Colon (tissue), 2 donors: ENCODE data around the gene RNF223.
"Not testable (repeated sequence)": the region's sequence is repeated elsewhere in the genome, so short reads cannot be mapped to it uniquely, and the experiment has no call there.

Source experiments
- FAIRE-seq: peaks from 2 replicates; lab custom pipeline; 2012; peaks lifted over from hg19 to GRCh38; lab: Jason Lieb, UNC
- donor health status: control.
- donor health status: control.

Gene RNF223

DNA sequence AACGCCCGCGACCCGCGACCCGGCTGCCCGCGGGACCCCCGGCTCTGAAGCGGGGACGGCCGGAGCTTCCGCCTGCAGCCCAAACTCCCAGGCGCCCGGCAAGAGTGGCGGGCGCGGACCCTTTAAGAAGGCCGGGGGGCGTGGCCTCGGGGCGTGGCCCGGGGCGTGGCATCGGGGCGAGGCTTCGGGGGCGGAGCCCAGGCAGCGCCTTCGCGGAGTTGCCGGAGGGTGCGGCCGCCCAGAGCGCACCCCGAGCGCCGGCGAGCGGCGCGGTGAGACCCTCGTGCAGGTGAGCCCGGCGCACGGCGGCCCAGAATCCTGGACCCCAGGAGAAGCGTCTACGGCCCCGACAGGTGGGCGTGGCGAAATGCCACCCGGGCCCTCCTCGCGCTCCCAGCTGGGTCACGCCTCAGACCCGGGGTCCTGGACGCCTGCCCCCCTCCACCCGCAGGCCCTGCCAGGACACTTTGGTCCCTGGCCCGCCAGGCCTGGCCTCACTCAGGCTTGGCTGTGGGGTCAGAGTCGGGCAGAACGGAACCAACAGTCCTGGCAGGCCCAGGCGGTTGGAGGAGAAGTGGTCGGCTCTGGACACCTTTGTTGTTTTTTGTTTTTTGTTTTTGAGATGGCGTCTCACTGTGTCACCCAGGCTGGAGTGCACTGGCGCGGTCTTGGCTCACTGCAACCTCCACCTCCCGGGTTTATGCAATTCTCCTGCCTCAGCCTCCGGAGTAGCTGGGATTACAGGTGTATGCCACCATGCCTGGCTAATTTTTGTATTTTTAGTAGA lies 14.4 kb downstream of the RNF223 start:
- FAIRE-seq = no peak

DNA sequence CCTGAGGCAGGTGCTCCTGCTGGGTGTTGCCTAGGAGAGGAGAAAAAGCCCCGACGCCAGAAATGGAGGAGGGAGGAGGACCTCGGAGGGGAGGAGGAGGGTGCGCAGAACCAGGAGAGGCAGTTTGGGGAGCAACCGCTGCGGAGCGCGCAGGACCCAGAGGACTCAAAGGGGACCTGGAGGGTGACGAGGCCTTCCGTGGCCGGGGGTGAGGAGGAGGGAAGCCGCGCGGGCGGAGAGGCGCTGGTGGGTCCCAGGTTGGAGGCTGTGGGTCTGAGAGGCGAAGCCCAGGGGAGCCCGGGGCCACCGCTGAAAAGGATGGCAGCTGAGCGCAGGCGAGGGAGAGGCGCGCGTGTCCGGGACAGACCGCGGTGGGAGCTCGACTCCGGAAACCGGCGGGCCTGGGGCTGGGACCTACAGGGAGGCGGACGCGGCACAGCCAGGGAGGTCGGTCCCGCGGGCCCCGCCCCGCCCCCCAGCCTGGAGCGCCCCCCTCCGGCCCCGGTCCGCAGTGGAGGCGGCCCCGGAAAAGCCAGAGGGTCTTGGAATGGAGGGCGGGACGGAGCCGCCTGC lies 15.1 kb downstream of the RNF223 start:
- FAIRE-seq = no peak

DNA sequence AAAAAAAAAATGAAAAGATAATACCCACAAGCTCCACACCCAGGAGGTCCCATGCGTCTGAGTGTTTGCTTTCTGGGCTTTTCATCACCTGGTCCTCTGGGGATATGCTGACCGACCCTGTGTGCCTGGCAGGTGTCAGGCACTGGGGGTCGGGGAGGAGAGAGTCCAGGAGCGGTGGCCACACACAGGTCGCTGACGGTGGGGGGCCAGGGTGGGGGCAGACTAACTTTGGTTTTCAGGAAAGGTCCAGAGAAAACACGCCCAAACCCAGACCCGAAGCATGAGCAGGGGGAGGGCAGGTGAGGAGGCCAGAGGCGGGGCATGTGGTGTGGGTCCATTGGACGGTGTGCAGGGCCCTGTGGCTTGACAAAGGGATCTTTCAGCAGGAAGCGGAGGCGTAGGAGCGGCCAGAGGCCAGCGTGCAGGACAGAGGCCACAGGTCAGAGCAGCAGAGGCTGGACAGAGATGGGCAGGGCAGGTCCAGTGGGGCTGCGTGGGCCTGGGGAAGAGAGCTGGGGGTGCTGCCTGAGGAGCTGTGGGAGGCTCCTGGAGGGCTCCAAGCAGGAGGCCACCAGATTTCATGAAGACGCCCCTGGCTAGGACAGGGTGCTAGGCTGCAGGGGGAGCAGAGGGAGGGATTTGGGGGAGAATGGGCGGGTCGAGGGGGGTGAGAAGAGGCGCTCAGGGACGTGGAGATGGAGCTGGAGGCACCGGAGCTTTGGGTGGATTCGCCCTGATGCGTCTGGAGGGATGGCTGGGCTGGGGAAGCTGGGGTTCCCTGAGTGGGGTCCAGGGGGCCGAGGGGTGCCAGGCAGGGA lies 15.8 kb downstream of the RNF223 start:
- FAIRE-seq = no peak

DNA sequence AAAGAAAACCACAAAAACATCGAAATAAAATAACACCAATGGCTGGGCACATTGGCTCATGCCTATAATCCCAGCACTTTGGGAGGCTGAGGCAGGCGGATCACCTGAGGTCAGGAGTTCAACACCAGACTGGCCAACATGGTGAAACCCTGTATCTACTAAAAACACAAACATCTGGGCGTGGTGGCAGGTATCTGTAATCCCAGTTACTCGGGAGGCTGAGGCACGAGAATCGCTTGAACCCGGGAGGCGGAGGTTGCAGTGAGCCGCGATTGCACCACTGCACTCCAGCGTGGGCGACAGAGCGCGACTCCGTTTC lies 16.4 kb downstream of the RNF223 start:
- not testable (repeated sequence) for FAIRE-seq

DNA sequence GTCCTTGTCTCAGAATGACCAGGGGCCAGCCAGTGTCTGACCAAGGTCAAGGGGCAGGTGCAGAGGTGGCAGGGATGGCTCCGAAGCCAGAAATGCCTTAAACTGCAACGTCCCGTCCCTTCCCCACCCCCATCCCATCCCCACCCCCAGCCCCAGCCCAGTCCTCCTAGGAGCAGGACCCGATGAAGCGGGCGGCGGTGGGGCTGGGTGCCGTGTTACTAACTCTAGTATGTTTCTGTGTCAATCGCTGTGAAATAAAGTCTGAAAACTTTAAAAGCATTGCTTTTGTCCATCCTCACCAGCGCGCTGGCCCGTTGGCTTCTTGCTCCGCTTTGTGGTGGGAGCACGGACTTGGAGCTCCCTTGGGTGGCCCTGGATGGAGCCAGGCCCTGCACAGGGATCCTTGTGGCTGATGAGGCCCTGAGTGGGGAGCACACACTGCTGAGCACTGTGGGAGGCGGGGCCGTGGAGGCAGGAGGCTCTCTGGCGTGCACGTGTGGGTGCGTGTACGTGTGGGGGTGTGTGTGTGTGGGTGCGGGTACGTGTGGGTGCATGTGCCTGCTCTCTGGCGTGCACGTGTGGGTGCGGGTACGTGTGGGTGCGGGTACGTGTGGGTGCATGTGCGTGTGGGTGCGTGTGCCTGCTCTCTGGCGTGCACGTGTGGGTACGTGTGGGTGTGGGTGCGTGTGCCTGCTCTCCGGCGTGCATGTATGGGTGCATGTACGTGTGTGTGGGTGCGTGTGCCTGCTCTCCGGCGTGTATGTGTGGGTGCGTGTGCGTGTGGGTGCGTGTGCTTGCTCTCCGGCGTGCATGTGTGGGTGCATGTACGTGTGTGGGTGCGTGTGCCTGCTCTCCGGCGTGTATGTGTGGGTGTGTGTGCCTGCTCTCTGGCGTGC lies 18.0 kb downstream of the RNF223 start:
- no peak for FAIRE-seq

DNA sequence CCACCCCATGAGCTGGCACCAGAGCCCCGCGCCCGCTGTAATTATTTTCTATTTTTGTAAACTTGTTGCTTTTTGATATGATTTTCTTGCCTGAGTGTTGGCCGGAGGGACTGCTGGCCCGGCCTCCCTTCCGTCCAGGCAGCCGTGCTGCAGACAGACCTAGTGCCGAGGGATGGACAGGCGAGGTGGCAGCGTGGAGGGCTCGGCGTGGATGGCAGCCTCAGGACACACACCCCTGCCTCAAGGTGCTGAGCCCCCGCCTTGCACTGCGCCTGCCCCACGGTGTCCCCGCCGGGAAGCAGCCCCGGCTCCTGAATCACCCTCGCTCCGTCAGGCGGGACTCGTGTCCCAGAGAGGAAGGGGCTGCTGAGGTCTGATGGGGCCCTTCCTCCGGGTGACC lies 19.1 kb downstream of the RNF223 start:
- FAIRE-seq = no peak

DNA sequence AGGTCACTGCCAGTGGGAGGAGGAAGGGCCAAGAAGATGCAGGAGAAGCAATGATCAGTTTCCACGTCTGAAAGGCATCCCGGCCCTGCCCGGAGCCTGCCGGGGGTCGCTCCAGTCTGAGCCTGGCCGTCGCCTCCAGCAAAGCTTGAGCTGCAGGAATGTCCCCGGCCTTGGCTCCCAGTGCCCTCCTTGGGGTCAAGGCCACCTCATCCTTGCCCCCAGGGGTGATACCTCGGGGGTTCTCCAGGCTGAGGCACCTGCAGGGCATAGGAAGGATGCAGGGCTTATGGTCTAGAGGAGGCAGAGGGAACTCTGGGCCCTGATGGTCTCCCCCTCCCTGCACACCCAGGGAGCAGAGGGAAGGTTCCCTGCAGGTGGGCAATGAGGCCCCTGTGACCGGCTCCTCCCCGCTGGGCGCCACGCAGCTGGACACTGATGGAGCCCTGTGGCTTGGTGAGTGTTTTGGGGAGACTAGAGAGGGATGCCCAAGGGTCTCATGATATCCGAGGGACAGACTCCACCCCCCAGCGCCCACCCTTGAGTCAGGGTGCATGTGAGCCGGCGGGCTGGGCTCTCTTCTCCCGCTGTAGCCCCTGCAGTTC lies 19.9 kb downstream of the RNF223 start:
- FAIRE-seq = no peak

DNA sequence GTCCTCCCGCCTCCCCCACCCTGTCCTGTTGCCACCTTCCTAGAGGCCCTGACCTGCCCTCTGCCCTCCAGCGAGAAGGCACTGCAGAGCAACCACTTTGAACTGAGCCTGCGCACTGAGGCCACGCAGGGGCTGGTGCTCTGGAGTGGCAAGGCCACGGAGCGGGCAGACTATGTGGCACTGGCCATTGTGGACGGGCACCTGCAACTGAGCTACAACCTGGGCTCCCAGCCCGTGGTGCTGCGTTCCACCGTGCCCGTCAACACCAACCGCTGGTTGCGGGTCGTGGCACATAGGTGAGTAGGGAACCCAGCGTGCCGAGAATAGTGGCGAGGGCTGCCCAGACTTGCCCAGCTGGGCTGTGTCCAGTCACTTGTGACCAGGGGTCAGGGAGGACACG lies 20.4 kb downstream of the RNF223 start:
- FAIRE-seq = no peak

DNA sequence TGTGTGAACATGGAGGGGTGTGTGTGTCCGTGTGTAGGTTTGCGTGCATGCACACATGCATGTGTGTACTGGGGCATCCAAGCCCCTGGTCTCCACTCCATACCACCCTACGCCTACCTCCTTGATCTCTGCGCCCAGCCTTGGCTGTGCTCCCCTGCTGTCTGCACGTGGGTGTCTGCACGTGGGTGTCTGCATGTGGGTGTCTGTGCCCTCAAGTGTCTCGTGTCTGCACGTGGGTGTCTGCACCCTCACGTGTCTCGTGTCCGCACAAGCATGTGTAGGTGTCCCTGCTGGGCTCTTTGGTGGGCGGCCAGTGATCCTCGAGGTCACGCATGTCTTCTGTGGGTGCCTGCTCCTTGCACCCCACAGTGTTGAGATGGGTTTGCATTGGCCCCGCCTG lies 21.1 kb downstream of the RNF223 start:
- FAIRE-seq = no peak

DNA sequence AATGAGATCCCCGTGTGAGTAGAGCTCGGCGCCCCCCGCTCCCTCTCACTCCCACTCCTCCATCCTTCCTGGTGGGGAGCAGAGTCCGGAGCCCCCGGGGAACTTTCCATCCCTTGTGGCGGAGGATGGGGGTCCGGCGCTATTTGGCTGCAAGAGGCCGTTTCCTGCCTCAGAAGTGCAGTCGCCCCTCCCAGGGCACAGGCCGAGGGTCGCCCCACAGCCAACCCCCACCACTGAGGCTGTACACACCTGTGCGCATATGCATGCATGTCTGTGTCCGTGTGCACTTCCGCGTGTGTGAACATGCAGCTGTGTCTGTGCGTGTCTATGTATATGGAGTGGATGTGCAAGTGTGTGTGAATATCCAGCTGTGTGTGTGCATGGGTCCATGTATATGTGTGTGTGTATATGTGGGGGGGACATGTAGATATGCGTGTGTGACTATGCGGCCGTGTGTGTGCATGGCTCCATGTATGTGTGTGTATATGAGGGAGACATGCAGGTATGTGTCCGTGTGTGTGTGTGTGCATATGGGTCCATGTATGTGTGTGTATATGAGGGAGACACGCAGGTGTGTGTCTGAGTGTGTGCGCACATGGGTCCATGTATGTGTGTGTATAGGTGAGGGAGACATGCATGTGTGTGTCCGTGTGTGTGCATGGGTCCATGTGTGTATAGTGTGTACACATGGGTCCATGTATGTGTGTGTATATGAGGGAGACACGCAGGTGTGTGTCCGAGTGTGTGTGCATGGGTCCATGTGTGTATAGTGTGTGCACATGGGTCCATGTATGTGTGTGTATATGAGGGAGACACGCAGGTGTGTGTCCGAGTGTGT lies 21.9 kb downstream of the RNF223 start:
- no peak for FAIRE-seq

DNA sequence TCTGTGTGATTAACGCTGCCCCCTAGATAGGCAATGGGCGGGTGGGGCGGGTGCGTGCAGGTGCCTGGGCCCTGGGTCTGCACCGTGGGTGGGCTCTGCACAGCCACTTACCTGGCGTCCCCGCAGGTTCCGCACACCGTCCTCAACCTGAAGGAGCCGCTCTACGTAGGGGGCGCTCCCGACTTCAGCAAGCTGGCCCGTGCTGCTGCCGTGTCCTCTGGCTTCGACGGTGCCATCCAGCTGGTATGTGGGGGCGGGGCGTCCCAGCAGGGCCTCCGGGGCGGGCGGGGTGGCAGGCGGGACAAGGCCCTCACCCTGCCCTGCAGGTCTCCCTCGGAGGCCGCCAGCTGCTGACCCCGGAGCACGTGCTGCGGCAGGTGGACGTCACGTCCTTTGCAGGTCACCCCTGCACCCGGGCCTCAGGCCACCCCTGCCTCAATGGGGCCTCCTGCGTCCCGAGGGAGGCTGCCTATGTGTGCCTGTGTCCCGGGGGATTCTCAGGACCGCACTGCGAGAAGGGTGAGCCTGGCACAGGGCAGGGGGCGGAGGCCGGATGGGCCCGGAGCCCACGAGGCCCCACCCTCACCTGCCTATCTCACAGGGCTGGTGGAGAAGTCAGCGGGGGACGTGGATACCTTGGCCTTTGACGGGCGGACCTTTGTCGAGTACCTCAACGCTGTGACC lies 22.8 kb downstream of the RNF223 start:
- FAIRE-seq = no peak

DNA sequence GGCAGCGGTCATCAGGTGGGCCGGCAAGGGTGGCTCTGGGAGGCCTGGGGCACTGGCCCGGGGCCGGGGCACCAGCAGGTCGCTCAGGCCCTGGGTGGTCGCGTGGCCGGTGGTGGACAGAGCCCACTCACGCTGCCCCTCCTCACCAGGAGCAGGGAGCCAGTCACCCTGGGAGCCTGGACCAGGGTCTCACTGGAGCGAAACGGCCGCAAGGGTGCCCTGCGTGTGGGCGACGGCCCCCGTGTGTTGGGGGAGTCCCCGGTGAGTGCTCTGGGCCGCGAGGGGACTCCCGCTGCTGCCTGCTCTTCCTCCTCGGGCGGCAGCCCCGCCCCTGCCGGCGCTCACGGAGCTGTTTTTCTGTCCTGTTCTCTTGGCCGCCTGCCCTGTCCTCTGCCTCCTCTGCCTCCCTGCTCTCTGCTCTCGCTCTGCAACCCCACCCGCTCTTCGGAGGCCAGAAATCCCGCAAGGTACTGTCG lies 23.5 kb downstream of the RNF223 start:
- no peak for FAIRE-seq

DNA sequence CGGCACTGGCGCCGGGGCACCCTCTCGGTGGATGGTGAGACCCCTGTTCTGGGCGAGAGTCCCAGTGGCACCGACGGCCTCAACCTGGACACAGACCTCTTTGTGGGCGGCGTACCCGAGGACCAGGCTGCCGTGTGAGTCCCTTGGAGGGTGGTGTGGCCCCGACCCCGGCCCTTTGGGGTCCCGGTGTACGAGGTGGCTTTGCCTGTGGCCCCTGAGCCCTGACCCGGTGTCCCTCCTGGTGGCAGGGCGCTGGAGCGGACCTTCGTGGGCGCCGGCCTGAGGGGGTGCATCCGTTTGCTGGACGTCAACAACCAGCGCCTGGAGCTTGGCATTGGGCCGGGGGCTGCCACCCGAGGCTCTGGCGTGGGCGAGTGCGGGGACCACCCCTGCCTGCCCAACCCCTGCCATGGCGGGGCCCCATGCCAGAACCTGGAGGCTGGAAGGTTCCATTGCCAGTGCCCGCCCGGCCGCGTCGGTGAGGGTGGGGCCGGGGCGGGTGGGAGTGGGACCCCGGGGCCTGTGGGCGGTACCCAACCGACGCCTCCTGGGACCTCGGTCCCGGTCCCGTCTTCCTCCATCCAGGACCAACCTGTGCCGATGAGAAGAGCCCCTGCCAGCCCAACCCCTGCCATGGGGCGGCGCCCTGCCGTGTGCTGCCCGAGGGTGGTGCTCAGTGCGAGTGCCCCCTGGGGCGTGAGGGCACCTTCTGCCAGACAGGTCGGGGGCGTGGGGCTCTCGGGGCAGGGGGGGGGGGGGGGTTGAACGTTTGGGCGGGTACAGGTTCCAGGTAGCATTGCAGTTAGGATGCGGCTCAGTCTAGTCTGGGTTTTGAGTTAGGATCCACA lies 24.6 kb downstream of the RNF223 start:
- FAIRE-seq = no peak

DNA sequence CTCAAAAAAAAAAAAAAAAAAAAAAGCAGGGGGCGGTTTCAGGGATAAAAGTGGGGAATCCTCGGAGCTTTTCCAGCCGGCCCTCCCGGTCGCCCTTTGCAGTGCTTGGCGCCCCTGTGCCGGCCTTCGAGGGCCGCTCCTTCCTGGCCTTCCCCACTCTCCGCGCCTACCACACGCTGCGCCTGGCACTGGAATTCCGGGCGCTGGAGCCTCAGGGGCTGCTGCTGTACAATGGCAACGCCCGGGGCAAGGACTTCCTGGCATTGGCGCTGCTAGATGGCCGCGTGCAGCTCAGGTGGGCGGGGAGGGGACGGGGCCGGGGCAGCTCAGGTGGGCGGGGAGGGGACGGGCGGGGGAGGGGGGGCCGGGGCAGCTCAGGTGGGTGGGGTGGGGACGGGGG lies 25.3 kb downstream of the RNF223 start:
- no peak for FAIRE-seq

DNA sequence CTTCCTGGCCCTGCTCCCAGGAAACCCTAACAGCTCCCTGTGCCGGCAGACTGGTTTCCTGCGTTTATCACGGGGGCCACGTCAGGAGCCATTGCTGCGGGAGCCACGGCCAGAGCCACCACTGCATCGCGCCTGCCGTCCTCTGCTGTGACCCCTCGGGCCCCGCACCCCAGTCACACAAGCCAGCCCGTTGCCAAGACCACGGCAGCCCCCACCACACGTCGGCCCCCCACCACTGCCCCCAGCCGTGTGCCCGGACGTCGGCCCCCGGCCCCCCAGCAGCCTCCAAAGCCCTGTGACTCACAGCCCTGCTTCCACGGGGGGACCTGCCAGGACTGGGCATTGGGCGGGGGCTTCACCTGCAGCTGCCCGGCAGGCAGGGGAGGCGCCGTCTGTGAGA lies 26.1 kb downstream of the RNF223 start:
- no peak for FAIRE-seq

DNA sequence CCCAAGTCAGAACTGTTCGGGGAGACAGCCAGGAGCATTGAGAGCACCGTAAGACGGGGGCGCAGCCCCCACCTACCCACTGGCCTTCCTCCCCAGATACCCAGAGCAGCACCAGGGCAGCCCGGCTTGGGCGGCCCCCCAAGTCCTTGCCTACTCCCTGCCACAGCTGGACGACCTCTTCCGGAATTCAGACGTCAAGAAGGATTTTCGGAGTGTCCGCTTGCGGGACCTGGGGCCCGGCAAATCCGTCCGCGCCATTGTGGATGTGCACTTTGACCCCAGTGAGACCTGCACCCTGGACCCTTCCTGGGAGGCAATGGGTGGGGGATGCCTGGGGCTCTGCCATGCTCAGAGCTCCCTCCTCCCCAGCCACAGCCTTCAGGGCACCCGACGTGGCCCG lies 26.7 kb downstream of the RNF223 start:
- no peak for FAIRE-seq

DNA sequence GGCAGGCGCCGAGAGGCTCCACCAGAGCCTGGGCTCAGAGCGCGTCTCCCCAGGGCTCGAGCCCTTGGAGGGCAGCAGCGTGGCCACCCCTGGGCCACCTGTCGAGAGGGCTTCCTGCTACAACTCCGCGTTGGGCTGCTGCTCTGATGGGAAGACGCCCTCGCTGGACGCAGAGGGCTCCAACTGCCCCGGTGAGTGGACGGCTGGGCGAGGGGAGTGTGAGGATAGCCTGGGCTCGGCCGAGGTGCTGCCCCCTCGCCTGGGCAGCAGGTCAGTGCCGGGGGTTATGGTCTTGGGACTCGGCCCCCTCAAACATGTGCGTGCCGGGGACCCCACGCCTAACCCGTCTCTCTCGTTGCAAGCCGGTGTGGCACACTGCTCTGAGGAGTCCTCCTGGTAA lies 27.3 kb downstream of the RNF223 start:
- FAIRE-seq = no peak

DNA sequence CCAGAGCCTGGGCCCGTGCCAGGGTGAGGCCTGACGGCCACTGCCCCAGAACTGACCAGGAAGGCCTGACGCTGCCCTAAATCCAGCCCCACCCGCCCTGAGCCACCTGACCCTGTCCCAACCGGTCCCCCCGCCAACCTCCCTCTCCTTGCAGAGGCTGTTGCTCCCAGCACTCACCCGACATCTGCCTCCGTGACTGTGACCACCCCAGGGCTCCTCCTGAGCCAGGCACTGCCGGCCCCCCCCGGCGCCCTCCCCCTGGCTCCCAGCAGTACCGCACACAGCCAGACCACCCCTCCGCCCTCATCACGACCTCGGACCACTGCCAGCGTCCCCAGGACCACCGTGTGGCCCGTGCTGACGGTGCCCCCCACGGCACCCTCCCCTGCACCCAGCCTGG lies 27.9 kb downstream of the RNF223 start:
- no peak for FAIRE-seq

DNA sequence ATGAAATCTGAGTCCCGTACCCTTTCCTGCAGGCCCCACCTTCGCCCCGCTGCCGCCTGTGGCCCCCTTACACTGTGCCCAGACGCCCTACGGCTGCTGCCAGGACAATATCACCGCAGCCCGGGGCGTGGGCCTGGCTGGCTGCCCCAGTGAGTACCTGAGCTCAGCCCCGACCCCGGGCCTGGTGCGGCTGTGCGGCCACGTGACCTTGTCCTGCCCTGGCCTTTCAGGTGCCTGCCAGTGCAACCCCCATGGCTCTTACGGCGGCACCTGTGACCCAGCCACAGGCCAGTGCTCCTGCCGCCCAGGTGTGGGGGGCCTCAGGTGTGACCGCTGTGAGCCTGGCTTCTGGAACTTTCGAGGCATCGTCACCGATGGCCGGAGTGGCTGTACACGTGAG lies 29.0 kb downstream of the RNF223 start:
- no peak for FAIRE-seq
